WTC11 (cell line): ENCODE results near the gene JAKMIP1.

Experiments
- ESRRA ChIP-seq: sonication (generic); formaldehyde crosslinking; IDR thresholded peaks from 2 replicates; pipeline ENCODE4 v1.8.1; 2022; ENCODE audit warnings: mild to moderate bottlenecking, missing genetic modification reagents, borderline replicate concordance
- JUN ChIP-seq: sonication (generic); formaldehyde crosslinking; IDR thresholded peaks from 2 replicates; pipeline ENCODE4 v1.8.0; 2023; ENCODE audit warnings: mild to moderate bottlenecking, missing genetic modification reagents
- NFYB ChIP-seq: sonication (generic); formaldehyde crosslinking; conservative IDR thresholded peaks from 2 replicates; pipeline ENCODE4 v1.8.0; 2022; ENCODE audit warnings: low read depth, missing genetic modification reagents
- NR3C1 ChIP-seq: sonication (generic); formaldehyde crosslinking; conservative IDR thresholded peaks from 2 replicates; pipeline ENCODE4 v1.8.1; 2023; ENCODE audit warnings: low read depth, mild to moderate bottlenecking, missing genetic modification reagents
- PRRX2 ChIP-seq: fragments of 250-450 bp; sonication (Bioruptor Pico); IDR thresholded peaks from 2 replicates; pipeline ENCODE4 v1.8.0; 2021; ENCODE audit warnings: mild to moderate bottlenecking
- USF2 ChIP-seq: sonication (generic); formaldehyde crosslinking; IDR thresholded peaks from 2 replicates; pipeline ENCODE4 v1.8.1; 2023; ENCODE audit warnings: mild to moderate bottlenecking, missing genetic modification reagents, moderate library complexity
- ZBTB43 ChIP-seq: sonication (generic); formaldehyde crosslinking; IDR thresholded peaks from 2 replicates; pipeline ENCODE4 v1.8.1; 2023; ENCODE audit warnings: mild to moderate bottlenecking, missing genetic modification reagents
- ZNF121 ChIP-seq: sonication (generic); formaldehyde crosslinking; IDR thresholded peaks from 2 replicates; pipeline ENCODE4 v1.8.0; 2023; ENCODE audit warnings: missing genetic modification reagents
- ZNF232 ChIP-seq: sonication (generic); formaldehyde crosslinking; IDR thresholded peaks from 2 replicates; pipeline ENCODE4 v1.8.0; 2022; ENCODE audit warnings: mild to moderate bottlenecking, missing genetic modification reagents
- TF ChIP-seq, protein P1 (sequence below): fragments of 200-600 bp; IDR thresholded peaks from 2 replicates; pipeline ENCODE4 v1.8.0; 2022; ENCODE audit warnings: antibody characterized with exemption

DNA sequence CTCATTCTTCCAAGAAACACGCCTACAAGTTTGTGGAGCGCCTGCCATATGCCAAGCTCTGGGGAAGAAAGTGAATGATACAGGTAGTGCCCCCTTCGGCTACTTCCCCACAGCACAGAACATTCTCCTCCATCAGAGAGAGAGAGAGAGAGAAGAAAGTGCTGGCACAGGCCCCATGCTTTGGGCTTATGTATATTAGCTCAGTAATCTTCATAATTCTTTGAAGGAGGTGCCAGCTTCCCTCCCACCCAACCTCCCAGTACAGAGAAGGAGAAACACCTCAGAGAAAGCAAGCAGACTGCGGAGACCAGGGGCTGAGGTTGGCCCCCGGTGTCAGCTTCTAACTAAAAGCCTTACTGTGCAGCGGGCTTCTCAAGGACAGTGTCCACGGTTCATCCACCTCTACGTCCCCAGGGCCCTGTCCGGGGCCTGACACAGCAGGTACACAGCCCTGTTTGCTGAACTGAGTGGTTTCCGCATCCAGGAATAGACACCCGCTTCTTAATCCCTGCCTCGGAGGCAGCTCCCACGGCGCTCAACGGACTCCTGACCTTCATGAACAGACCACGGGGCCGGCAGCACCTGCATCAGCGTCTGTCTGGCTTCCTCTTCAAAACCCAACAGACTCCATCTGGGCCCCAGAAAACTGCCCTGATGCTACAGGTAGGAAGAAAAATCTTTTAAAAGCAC, 50.2 kb downstream of the JAKMIP1 start:
- no peak for TF ChIP-seq ZNF232 (CRISPR knock-in tag)
- TF ChIP-seq, protein P1, sequence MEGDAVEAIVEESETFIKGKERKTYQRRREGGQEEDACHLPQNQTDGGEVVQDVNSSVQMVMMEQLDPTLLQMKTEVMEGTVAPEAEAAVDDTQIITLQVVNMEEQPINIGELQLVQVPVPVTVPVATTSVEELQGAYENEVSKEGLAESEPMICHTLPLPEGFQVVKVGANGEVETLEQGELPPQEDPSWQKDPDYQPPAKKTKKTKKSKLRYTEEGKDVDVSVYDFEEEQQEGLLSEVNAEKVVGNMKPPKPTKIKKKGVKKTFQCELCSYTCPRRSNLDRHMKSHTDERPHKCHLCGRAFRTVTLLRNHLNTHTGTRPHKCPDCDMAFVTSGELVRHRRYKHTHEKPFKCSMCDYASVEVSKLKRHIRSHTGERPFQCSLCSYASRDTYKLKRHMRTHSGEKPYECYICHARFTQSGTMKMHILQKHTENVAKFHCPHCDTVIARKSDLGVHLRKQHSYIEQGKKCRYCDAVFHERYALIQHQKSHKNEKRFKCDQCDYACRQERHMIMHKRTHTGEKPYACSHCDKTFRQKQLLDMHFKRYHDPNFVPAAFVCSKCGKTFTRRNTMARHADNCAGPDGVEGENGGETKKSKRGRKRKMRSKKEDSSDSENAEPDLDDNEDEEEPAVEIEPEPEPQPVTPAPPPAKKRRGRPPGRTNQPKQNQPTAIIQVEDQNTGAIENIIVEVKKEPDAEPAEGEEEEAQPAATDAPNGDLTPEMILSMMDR, result no peak
- TF ChIP-seq ZNF121 (CRISPR knock-in tag), result no peak
- no peak for TF ChIP-seq NFYB
- no peak for TF ChIP-seq NR3C1 (CRISPR knock-in tag)
- no peak for TF ChIP-seq JUN
- TF ChIP-seq USF2 (CRISPR knock-in tag), result no peak
- no peak for TF ChIP-seq ZBTB43
- no peak for TF ChIP-seq PRRX2 (CRISPR knock-in tag)
- no peak for TF ChIP-seq ESRRA (CRISPR knock-in tag)
